ENCODE measurements around the gene ZNF75A. TPM values are rescaled to one million over a fixed set of nuclear protein-coding genes. Genes with fewer than 3 reads are reported as not detected.

Gene ZNF75A
- total and polyA plus RNA-seq, 8 donors = 6.7 to 27.5 (median 12.0) TPM

GRCh38 chr16:3355589-3355988 lies 50.3 kb downstream of the ZNF75A start, which contains the start of gene OR2C1:
OR2C1 (plus strand) TSS chr16:3355889; CDS start chr16:3355941, 52 bp downstream.
- no peak for ATAC-seq
- DNase-seq = no peak

GRCh38 chr16:3356118-3356517 lies 50.8 kb downstream of the ZNF75A start:
- Histone ChIP-seq H3K36me3 (no peaks in the 10 kb centered on the region), H3K9me3 (no peaks in the 10 kb centered on the region), H3K27me3 (no peaks in the 10 kb centered on the region), H3K27ac (no peak overlapping the region), H3K4me3 (no peak overlapping the region), H3K4me1 (no peaks in the 10 kb centered on the region)
- no peak for DNase-seq
- intact Hi-C loops (cut with DNase I) = no loop called here
- no peak for ATAC-seq
- no peak for FAIRE-seq
- TF ChIP-seq CTCF (IDR thresholded peaks at IDR 0.05) = no peak
- 69 to 81% methylated on average over 10 of the region's 10 CpGs for WGBS, 2 donors

More at GRCh38 chr16:3355589-3355988, 50.3 kb downstream of the ZNF75A start, which contains the start of gene OR2C1:
- FAIRE-seq = no peak
- intact Hi-C loops (cut with DNase I) = no loop called here
- Histone ChIP-seq H3K4me1 (no peaks in the 10 kb centered on the region), H3K27me3 (no peaks in the 10 kb centered on the region), H3K9me3 (no peaks in the 10 kb centered on the region), H3K27ac (no peak within 1 kb of the TSS), H3K4me3 (no peak within 1 kb of the TSS), H3K36me3 (no peaks in the 10 kb centered on the region)
- 62 to 69% methylated on average over 3 of the region's 3 CpGs for WGBS, 2 donors
- TF ChIP-seq CTCF (IDR thresholded peaks at IDR 0.05) = no peak

- intact Hi-C loops (cut with DNase I) = no loop called here
- no peaks in the 10 kb centered on the region for H3K4me1 ChIP-seq
- ATAC-seq = no peak
- no peaks in the 10 kb centered on the region for H3K36me3 ChIP-seq
- no peak overlapping the region for H3K27ac ChIP-seq
- WGBS, 2 donors = 10 to 11% methylated on average over 1 of the region's 1 CpG
- no peaks in the 10 kb centered on the region for H3K9me3 ChIP-seq
- FAIRE-seq = no peak
- H3K4me3 ChIP-seq = no peak overlapping the region
- no peak for TF ChIP-seq CTCF (IDR thresholded peaks at IDR 0.05)
- H3K27me3 ChIP-seq = peaks cover 0 to 5% (median 0%) of the 10 kb centered on the region in 4 donors
- DNase-seq = no peak
These were observed 53.6 kb downstream of the ZNF75A start for GRCh38 chr16:3358871-3359270.

- FAIRE-seq = no peak
- H3K4me1 ChIP-seq = no peaks in the 10 kb centered on the region
- H3K27me3 ChIP-seq = peaks cover 0 to 5% (median 0%) of the 10 kb centered on the region in 4 donors
- H3K36me3 ChIP-seq = no peaks in the 10 kb centered on the region
- no peak overlapping the region for H3K27ac ChIP-seq
- H3K9me3 ChIP-seq = no peaks in the 10 kb centered on the region
- TF ChIP-seq CTCF (IDR thresholded peaks at IDR 0.05) = no peak
- no peak for DNase-seq
- no peak for ATAC-seq
- no peak overlapping the region for H3K4me3 ChIP-seq
- intact Hi-C loops (cut with DNase I) = no loop called here
These were observed 57.6 kb downstream of the ZNF75A start for GRCh38 chr16:3362931-3363330.

- no peak for FAIRE-seq
- intact Hi-C loops (cut with DNase I) = no loop called here
- no peak for TF ChIP-seq CTCF (IDR thresholded peaks at IDR 0.05)
These were observed 58.5 kb downstream of the ZNF75A start for GRCh38 chr16:3363793-3364192.

More at GRCh38 chr16:3363793-3364192, 58.5 kb downstream of the ZNF75A start:
- H3K9me3 ChIP-seq = no peaks in the 10 kb centered on the region
- H3K4me3 ChIP-seq = no peak overlapping the region
- no peak for DNase-seq
- 87 to 92% methylated on average over 7 of the region's 7 CpGs for WGBS, 2 donors
- ATAC-seq = no peak
- H3K27ac ChIP-seq = no peak overlapping the region
- no peaks in the 10 kb centered on the region for H3K36me3 ChIP-seq
- H3K27me3 ChIP-seq = peaks cover 0 to 5% (median 0%) of the 10 kb centered on the region in 4 donors
- H3K4me1 ChIP-seq = no peaks in the 10 kb centered on the region

Data from pancreas (tissue), 10 donors.